Mononuclear cell (primary cell): ENCODE measurements around the gene KRI1. TPM values are rescaled to one million over a fixed set of nuclear protein-coding genes. Genes with fewer than 3 reads are reported as not detected.
"Not testable (repeated sequence)": the region's sequence is repeated elsewhere in the genome, so short reads cannot be mapped to it uniquely, and the experiment has no call there.

ENCODE experiments used
- H3K27me3 ChIP-seq: 2 replicates; pipeline ENCODE4 v1.6.0; 2011; ENCODE audit warnings: low read length, control low read depth; ENCODE audit not compliant: insufficient read depth
- H3K4me1 ChIP-seq: 2 replicates; pipeline ENCODE4 v1.5.1; 2011; ENCODE audit warnings: mild to moderate bottlenecking, low read length, control low read depth; ENCODE audit not compliant: insufficient read depth
- H3K4me3 ChIP-seq: 2 replicates; pipeline ENCODE4 v1.5.1; 2011; ENCODE audit warnings: mild to moderate bottlenecking, low read length, moderate library complexity
- H3K9me3 ChIP-seq: 2 replicates; pipeline ENCODE4 v1.5.1; 2011; ENCODE audit warnings: low read depth, mild to moderate bottlenecking, control low read depth, low read length
- total RNA-seq: library from RNA; depleted of rRNA; stranded (reverse); fragments of >200 nt; gene quantifications from one replicate; pipeline ENCODE4 v1.2.3, GENCODE V29; 2012

KRI1 gene
- total RNA-seq, 1 donor: 6.7 TPM

GRCh38 chr19:10546817-10547216, 19.0 kb downstream of the KRI1 start:
- Histone ChIP-seq H3K4me3 (no peak overlapping the region), H3K4me1 (peaks cover 22% of the 10 kb centered on the region), H3K27me3 (no peaks in the 10 kb centered on the region), H3K9me3 (no peaks in the 10 kb centered on the region)

GRCh38 chr19:10544753-10545251, 21.0 kb downstream of the KRI1 start:
- Histone ChIP-seq H3K4me3 (peak overlapping the region; percentile 81), H3K27me3 (no peaks in the 10 kb centered on the region), H3K4me1 (peaks cover 28% of the 10 kb centered on the region), H3K9me3 (no peaks in the 10 kb centered on the region)

- H3K4me1 ChIP-seq: peaks cover 29% of the 10 kb centered on the region
These were observed 21.5 kb downstream of the KRI1 start for GRCh38 chr19:10544242-10544752.

GRCh38 chr19:10543420-10544241, 22.2 kb downstream of the KRI1 start, which contains the start of gene ATG4D:
Gene ATG4D, plus strand, starts transcription at chr19:10543904. Its CDS starts 187 bp downstream, at chr19:10544091.
- Histone ChIP-seq H3K9me3 (no peaks in the 10 kb centered on the region), H3K4me3 (peak within 1 kb of the TSS; percentile 81), H3K4me1 (peaks cover 32% of the 10 kb centered on the region), H3K27me3 (no peaks in the 10 kb centered on the region)

More at GRCh38 chr19:10544242-10544752, 21.5 kb downstream of the KRI1 start:
- H3K4me3 ChIP-seq: peak overlapping the region; percentile 81
- H3K9me3 ChIP-seq: no peaks in the 10 kb centered on the region
- H3K27me3 ChIP-seq: no peaks in the 10 kb centered on the region

GRCh38 chr19:10543059-10543419, 22.8 kb downstream of the KRI1 start:
- Histone ChIP-seq H3K4me3 (peak overlapping the region; percentile 81), H3K27me3 (peaks cover 1% of the 10 kb centered on the region), H3K4me1 (peaks cover 32% of the 10 kb centered on the region), H3K9me3 (no peaks in the 10 kb centered on the region)

GRCh38 chr19:10539016-10539415, 26.8 kb downstream of the KRI1 start:
- H3K4me3 ChIP-seq, H3K27me3 ChIP-seq, H3K9me3 ChIP-seq: not testable (repeated sequence)
- peaks cover 15% of the 10 kb centered on the region for H3K4me1 ChIP-seq

- H3K4me1 ChIP-seq: peaks cover 15% of the 10 kb centered on the region
- H3K9me3 ChIP-seq: no peaks in the 10 kb centered on the region
- H3K4me3 ChIP-seq: no peak overlapping the region
- peaks cover 3% of the 10 kb centered on the region for H3K27me3 ChIP-seq
These were observed 27.4 kb downstream of the KRI1 start for GRCh38 chr19:10538204-10538983.

DNA sequence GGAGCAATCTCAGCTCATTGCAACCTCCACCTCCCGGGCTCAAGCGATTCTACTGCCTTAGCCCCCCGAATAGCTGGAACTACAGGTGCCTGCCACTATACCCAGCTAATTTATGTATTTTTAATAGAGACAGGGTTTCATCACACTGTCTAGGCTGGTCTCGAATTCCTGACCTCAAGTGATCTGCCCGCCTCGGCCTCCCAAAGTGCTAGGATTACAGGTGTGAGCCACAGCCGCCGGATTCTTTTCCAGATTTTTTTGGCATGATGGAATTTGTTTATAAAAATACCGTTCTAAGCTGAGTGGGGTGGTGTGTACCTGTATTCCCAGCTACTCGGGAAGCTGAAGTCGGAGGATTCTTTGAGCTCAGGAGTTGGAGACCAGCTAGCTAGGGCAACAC, 28.1 kb downstream of the KRI1 start:
- H3K27me3 ChIP-seq: peaks cover 3% of the 10 kb centered on the region
- no peaks in the 10 kb centered on the region for H3K9me3 ChIP-seq
- peaks cover 10% of the 10 kb centered on the region for H3K4me1 ChIP-seq
- H3K4me3 ChIP-seq: no peak overlapping the region

DNA sequence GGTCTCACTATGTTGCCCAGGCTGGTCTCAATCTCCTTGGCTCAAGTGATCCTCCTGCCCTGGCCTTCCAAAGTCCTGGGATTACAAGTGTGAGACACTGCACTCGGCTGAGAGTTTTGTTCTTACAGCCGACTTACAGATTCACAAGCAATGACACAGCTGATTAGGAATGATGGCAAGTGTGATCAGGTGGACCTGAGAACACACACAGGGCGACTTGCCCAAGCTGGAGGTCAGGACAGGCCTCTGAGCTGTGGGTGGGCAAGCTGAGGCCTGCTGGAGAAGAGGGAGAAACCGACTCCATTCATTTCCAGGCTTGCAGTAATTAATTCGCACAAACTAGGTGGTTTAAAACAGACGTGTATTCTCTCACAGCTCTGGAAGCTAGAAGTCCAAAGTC, 30.2 kb downstream of the KRI1 start:
- peaks cover 5% of the 10 kb centered on the region for H3K4me1 ChIP-seq
- no peak overlapping the region for H3K4me3 ChIP-seq
- H3K9me3 ChIP-seq: no peaks in the 10 kb centered on the region
- peaks cover 3% of the 10 kb centered on the region for H3K27me3 ChIP-seq

DNA sequence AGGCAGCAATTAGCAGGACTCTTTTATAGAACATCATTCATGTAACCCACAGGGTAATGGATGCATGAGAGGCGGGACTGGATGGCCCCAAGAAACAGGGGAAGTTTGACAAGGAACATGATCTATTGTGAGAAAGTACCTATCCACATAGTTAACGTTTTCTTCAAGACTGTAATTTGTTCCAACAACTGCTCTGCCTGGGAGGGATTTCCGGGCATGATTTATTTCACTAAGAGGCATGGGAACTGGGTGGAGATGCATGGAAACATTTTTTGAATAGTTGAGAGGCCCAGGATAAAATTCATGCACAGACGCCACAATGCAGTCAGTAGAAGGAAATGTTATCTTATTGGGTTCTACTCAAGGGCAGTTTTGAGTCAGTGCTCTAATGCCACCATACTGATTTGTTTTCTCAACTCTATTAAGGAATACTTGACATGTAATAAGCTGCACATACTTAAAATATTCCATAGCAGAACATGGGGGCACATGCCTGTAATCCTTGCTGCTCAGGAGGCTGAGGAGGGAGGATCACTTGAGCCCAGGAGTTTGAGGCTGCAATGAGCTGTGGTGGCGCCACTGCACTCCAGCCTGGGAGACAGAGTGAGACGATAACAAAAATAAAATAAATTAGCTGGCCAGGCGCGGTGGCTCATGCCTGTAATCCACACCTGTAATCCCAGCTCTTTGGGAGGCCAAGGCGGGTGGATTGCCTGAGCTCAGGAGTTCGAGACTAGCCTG, 32.0 kb downstream of the KRI1 start:
- Histone ChIP-seq H3K27me3 (peaks cover 3% of the 10 kb centered on the region), H3K4me3 (no peak overlapping the region), H3K4me1 (no peaks in the 10 kb centered on the region), H3K9me3 (no peaks in the 10 kb centered on the region)

DNA sequence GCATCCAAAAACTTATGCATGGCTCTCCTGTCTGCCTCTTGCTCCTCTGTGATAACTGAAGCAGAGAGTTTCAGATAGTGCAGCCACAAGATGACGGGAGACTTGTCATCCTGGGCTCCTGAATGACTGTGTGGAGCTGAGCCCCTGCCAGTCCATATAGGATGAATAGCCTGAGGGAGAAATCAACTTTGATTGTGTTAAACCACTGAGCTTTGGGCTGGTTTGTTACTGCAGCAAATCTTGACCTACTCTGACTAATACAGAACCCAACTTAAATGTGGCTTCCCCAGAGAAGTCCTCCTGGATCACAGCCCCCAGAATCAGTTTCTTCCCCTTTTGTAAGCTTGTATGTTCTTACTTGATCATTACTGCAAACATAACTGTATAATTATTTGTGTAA, 33.4 kb downstream of the KRI1 start:
- Histone ChIP-seq H3K4me3 (no peak overlapping the region), H3K4me1 (no peaks in the 10 kb centered on the region), H3K27me3 (no peaks in the 10 kb centered on the region), H3K9me3 (no peaks in the 10 kb centered on the region)

GRCh38 chr19:10526887-10527286, 38.9 kb downstream of the KRI1 start:
- not testable (repeated sequence) for H3K4me3 ChIP-seq, H3K9me3 ChIP-seq, H3K27me3 ChIP-seq
- peaks cover 11% of the 10 kb centered on the region for H3K4me1 ChIP-seq

DNA sequence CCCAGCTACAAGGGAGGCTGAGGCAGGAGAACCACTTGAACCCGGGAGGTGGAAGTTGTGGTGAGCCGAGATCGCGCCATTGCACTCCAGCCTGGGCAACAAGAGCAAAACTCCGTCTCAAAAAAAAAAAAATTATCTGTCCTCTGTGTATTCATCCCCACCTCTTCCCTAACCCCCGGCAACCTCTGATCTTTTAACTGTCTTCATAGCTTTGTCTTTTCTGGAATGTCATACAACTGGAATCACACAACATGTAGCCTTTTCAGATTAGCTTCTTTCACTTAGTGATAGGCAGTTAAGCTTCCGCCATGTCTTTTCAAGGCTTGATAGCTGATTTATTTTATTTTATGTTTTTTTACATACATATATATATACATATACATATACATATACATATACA, 40.2 kb downstream of the KRI1 start:
- H3K27me3 ChIP-seq: no peaks in the 10 kb centered on the region
- H3K4me3 ChIP-seq: no peak overlapping the region
- no peaks in the 10 kb centered on the region for H3K9me3 ChIP-seq
- H3K4me1 ChIP-seq: peaks cover 18% of the 10 kb centered on the region

DNA sequence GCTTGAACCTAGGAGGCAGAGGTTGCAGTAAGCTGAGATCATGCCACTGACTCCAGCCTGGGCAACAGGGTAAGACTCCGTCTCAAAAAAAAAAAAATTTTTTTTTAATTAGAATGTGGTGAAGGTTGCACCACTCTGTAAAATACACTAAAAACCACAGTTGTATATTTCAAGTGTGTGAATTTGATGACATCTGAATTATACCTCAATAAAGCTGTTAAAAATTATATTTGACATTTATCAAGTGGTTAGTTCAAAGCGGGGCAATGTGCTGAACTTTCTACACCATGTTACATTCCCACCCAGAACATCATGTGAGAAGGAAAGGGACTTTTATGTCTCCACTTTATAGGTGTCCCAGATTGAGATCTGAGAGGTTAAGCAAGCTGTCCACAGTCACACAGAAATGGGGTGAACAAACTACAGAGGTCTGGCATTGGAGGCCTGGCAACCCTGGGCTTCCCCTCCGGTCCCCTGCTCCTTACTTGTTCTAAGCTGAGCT, 42.6 kb downstream of the KRI1 start:
- no peak overlapping the region for H3K4me3 ChIP-seq
- H3K9me3 ChIP-seq: no peaks in the 10 kb centered on the region
- peaks cover 16% of the 10 kb centered on the region for H3K27me3 ChIP-seq
- H3K4me1 ChIP-seq: peaks cover 37% of the 10 kb centered on the region
